GM21390 (cell line): ENCODE results near the gene RUNX1.

Experiments
- ATAC-seq: cut with Tn5 transposase; IDR thresholded peaks from one replicate; pipeline ENCODE4 v1.9.1; 2021; ENCODE audit not compliant: unreplicated experiment

Gene RUNX1

DNA sequence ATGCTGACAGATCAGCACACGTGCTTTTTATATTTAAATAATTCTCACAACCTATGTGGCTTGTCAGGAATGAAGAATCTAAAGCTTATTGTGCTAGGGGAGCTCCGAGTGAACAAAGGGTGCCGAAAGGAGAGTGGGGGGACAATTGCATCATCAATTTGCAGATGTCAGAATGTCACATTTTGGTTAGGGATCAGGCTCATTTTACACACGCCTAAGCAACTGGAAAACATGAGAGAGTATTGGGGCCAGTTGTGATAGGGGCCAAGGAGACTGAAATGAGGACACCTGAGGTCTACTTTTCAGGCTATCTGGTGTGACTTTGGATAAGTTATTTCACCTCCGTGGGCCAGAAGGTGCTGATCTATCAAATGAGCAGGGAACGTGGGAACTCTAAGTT is 31.8 kb downstream of the RUNX1 start:
- ATAC-seq, result no peak

DNA sequence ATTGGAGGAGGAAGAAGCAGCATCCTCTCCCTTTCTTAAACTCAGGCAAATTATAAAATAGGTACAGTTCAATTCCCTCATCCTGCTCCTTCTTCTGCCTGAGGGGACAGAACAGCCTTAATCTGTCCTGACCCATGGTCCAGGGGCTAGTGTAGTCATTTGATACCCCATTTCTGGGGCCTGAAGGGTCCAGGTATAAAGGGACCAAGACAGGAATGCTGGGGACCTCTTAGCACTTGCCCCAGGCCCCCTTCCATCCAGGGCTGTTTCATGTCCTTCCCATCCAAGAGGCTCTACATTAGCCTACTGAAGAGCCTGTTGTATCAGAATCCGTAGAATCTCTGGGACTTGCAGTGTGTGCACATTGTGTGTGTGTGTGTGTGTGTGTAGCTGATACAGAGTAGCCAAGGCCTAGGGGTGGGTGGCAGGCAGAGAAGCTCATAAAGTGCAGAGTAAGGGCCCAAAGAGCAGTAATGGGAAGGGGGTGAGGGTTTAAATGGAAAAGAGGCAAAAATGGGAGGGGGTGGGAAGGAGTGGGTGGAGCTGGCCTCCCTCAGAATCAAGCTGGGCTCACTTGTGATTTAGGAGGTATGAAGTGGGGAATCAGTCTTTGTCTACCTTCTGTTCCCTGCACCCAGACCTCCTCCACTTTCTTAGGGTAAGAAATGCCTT is 32.4 kb downstream of the RUNX1 start:
- no peak for ATAC-seq

DNA sequence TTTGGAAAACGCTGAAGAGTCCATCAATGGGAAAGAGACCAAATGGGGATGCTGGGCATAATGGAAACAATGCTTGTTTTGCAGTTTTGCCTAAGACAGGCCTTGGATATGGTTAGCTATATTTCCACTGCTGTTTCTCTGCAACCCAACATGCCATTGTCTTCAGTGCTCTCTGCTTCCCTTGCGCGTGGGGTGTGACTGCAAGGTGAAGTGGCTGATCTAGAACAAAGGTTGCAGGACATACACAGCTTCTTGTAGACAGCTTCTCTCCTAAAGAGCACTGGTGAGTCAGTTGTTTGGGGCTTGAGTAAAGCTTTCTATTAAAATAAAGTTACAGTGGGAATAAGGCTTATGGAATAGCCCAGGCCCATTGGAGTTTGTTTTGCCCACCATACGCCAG is 33.0 kb downstream of the RUNX1 start:
- ATAC-seq, result no peak

DNA sequence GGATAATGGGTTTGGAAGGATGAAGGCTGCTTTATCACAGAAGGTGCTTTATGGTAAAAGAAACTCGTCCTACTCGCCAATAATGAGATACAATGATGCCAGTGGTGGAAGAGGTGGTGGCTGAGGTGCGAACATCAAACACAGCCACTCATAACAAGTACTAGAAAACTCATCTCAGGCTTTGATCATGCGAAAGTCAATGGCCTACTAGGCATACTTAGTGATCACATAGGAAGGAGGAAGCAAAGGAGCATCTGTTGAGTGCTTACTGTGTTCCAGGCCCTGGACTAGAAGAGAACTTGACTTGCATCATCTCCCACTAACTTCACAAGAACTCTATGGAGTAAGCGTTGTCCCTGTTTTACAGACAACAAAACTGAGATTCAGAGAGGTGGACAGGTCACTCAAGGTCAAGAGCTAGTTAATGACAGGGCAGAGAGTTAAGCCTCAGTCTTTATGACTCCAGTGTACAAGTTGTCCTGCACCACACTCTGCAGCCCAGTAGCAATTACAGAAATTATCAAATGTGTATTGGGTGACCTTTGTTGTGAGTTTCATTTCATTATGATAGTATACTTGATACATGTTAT is 33.6 kb downstream of the RUNX1 start:
- ATAC-seq, result no peak

DNA sequence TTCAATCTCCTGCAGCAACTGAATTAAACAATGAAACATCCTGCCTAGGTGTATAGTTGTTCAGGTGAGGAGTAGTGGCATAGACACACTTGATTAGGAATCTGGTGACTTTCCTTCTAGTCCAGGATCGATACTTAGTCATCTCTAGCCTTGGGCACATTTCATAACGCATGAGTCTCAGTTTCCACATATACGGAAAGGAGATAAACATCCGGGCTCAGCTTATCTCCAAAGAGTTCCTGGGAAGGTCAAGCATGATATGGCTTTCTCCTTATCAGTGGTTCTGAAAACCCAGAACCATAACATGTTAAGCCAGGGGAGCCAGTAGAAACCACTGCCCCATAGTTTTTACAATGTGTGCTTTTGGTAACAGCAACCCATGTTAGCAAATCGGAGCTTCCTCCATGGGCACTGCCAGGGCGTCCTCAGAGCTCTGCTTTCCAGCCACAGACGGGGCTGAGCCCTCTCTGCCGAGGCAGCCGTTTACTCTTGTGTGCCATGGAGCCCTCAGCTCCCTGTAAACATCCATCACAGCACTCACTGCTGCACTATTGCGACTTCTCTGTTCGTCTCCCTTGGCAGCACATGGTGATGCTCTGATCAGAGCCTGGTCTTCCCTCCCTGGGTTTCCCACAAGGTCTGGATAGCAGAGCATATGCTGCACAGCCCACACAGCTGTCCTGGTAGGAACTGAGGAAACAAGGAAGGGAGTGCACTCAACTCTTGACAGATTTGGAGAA is 34.6 kb downstream of the RUNX1 start:
- no peak for ATAC-seq

DNA sequence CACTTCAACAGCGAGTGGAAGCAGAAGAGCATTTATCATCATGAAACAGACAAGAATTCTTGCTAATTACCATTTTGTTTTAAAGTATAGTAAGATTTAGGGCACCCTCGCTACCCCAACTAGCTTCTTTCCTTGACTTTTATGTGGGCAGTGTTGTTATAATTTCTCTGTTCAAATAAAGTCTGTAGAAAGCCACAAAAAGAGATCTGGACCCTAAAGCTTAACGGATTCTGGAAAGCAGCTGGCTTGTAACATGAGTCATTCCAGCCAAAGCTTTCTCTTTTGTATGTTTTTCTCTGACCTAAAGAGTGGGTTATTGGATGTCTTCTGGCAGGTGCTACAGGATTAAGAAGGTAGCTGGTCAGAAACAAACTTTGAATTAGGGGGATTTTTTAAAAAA is 37.4 kb downstream of the RUNX1 start:
- ATAC-seq, result no peak

DNA sequence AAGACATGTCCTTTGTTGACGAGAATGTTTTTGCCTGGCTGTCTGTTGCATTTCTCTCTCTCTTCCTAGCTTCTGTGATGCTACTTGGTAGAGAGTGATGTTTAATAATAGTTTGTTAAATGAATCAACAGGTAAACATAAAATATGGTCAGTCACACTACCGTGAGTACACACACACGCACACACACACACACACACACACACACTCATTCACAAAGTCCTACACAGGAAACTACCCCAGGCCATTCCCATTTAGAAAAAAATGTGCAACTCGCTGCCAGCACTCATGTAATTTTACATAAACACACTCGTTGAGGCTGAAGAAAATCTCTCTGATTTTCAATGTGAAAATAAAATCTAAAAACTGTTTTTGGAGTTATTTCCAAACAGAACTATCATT is 38.7 kb downstream of the RUNX1 start:
- ATAC-seq, result no peak

DNA sequence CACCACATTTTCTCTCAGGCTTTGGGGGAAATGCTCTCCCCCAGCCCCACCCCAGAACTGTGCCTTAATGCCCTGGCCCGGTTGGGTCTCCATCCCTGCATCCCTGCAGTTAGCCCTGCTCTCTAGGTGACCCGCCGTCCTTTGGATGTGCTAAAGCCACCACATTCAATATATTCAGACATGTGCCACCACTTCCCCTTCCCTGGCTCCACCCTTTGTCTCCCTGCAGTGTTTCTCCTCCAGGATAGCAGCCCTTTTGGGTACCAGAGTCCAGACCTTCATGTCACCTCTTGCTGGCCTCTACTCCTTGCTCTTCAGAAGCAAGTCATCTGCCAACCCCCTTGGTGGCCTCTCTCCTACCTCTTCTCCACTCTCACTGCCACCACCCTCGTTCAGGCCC is 41.8 kb downstream of the RUNX1 start:
- ATAC-seq, result no peak

DNA sequence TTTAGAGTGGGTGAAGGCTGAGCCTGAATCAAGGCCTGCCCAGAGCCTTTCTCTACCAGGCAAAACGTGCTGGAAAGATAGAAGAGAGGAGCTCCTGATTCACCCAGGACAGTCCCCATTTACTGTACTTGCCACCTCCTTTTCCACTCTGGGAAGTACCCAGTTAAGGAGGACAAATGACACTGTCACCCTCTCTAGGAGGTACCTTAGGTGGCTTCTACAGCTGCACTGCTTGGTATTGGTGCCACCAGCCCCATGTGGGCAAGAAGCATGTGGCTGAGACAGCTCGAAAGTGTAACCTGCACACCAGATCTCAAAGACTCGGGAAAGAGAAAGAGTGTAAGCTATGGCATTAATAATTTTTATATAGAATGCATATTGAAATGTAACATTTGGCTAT is 42.3 kb downstream of the RUNX1 start:
- no peak for ATAC-seq

DNA sequence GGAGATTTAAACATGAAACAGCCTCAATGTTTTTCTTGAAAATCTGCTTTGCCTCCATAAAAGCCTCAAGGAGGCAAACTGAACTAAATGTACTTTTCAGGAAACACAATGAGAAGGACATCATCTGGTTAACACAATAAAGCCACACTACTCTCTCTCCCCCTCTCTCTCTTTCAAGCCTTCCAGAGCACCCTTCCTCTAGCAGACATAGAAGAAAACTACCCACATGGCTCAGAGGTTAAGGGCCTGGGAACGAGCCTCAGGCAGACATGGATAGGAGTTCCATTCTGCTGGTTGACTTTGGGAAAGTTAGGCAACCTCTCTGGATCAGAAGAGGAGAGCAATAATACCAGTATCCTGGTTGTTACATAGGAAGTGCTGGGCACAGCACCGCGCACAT is 42.9 kb downstream of the RUNX1 start:
- no peak for ATAC-seq

DNA sequence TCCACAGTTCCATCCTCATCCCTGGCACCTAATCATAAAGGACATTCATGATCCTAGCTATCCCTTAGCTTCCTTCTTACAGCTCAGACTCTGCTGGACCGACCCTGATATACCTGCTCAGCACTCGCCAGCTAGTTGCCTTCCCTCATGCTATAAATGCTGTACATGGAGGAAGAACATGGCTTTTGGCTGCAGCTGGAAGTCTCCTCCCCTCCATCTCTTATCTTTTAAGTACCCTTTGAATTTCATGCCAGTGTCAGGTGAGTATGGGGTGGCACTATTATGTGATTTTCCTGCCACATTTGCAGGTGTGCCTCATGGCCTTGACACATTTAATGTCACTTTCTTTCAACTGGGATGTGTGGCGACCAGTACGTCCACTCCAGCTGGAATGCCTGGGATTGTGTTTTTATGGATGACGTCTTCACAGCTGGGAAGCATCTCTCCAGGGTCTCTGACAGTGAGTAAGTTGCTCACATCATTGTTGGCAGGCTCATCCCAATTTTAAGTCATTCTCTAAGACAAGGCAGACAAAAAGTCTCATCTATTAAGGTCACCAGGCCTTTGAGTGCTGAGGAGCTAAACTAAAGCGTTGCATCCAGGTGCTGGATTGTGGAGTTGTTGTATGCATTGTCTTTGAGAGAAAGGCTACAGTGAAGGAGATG is 43.4 kb downstream of the RUNX1 start:
- no peak for ATAC-seq

DNA sequence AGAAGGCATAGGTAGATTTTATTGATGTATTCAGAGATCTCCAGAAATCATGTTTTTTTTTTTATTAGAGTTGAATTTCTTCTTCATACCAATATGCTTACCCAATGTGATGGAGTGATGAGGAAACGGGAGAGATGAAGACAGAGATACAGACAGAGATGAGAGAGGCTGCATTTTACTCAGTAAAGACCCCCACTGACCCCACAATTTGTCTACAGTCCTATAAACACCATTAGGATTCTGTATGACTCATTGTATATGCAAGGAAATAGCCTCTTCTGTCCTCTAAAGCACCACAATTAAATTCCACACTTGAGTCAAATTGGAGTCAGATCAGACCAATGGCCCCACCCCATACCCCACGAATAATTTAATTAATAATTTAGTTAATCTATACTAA is 44.0 kb downstream of the RUNX1 start:
- no peak for ATAC-seq

DNA sequence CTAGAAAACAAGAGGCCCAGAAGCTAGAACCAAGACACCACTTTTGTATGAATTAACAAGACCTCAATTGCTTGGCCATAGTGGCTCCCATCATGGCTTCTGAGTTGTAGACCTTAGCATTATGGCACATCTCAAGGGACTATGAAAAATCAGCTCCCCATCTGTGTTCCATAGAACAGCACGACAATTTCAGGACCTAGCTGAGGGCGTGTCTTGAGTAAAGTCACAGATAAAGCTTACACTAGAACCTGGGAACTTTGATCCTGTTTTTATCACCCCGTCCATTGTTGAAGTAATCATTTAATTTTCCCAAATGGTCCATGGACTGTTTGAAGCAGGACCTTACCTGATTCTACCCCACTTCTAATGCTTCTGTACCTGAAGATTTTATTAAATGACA is 44.8 kb downstream of the RUNX1 start:
- ATAC-seq, result no peak

DNA sequence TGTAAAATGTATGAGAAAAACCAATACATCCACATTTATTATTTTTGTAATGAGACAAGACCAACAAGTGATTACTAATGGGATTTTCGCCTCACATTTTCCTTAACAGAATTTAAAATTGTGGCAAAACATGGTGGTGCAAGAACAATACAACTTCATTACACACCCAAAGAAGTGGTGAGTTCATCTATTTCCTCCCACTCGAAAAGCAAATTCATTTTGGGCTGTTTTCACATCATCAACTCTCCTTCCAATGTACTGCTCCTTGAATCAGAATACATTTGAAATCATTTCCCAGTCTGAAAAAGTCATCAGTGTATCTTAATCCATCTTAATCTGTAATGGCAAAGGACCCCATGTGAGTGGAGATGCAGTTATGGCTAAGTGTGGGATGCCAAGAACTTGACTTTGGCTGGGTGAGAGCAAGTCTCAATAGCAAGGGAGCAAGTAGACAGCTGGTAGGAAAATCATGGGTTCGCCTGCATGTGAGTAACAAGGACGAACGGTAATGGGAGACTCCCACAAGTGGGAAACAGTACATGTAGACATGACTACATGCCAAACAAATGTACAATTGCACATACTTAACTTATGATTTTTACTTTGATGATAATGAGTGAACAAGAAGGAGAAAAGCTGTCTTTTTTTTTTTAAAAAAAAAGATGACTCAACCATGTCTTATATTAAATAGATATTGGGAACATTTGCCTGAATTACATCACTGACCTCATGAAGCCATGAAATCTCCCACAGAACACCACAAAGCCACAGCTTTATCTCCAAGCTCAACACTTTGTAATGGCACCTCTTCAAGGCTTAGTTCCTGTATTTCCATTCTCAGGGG is 46.0 kb downstream of the RUNX1 start:
- no peak for ATAC-seq

DNA sequence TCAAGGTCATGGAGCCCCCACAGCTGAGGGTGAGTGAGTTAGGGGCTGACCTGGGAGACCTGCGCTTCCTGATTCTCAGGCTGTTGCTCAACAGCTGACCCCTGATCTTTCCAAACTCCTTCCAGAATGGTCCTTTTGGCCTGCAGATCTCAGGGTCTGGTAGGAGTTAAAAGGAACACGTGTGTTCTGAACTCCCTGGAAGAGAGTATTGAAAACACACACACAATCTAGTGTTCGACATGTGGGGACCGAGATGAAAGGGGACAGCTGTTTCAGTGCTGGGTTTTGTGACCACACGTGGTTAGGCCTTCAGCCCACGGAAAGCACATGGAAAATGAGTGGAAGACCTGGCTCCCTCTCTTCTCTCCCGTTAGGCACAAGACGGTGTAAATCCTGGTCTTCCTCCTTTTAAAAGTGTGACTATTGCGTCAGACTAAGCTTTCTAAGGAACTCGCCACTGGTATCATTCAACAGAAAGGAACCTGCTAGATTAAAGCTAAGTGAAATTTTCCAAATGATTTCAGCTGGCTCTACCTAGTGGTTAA is 49.6 kb downstream of the RUNX1 start:
- ATAC-seq, result no peak

DNA sequence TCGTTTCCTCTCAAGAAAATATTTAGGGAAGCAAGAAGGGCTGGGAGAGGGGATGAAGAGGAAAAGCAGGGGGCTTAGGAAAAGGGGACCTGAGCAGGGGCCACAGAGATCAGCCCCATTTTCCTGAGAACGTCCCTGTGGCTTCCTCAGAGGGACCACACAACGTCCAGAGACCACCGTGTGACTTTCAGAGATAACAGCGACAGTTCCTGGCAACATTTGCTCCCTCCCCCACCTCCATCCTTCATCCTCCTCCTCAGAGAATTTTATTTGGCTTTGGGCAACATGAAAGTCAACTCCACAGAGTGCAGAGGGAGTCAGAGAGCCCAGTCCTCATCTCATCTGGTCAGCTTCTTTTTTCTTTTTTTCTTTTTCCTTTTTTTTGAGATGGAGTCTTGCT is 50.9 kb downstream of the RUNX1 start:
- no peak for ATAC-seq

DNA sequence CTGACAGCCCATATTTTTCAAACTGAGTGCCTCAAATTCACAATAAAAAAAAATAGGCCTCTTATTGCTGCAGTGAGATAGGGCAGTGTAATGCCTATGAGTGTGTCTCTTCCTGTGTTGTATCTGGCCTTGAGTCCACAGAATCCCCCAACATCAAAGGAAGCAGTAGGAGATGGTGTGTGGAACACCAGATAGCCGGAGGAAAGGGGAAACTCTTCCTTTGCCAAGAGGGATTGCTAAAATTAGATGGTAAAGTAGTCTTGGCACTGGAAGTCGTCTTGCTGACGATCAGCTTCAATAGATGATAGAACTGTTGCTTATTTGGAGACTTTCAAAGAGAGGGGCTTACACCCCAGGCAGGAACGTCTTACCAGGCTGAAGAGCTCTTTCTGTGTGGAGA is 51.8 kb downstream of the RUNX1 start:
- no peak for ATAC-seq

DNA sequence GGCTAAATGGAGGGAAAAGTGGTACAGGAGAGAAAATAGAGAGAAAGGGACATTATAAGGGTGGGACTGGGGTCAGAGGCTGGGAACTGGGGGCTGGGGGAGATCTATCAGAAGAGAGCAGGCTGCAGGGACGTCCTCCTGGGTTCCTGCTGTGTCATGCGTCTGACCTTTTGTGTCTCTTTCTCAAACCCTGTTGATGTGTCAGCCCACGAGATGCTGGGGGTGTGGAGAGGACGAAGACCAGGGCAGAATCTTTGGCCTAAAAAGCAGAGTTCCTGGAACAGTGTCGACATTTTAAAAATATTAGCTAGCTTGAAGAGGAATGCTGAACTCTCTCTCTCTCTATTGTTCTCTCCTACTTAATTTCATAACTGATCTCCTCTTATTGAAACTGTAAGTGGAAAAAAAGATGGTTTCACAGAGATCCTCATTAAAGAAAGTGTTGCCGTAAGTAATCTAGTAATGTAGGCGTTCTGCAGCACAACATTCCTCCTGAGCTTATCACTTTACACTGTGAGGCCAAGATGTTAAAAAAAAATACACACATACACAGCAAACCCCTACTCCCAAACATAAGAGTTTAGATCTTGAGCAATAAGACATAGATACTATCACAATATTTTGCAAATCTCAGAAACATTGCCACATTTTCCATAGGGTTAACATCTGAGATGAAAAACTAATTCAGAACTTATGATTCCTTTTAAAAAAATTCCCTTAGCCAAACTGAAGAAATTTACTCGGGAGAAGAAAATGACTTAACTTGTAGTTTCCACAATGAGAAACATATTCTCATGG is 52.6 kb downstream of the RUNX1 start:
- ATAC-seq, result no peak

DNA sequence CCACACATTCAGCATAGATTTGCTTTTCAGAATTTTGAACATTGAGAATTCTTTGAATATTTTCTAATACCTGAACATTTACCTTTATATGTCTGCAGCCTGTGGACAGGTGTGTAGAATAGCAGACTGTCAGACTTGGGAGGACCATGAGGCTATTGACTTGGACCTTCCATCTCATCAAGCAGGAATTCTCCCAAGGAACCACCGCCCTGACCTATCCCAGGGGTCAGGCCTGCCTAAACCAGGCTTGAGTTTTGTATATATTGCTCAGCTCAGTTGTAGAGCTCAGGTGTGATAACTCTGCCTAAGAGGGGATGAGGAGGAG is 53.2 kb downstream of the RUNX1 start:
- no peak for ATAC-seq
